ENCODE measurements around the gene ZBED5. TPM values are rescaled to one million over a fixed set of nuclear protein-coding genes. Genes with fewer than 3 reads are reported as not detected.

Gene ZBED5
- total and polyA plus RNA-seq, 9 of the 15 experiments (the other 6 are each of a cell fraction or from before 2014, with no cell fraction given), result 12.4 to 70.7 (median 26.8) TPM

- TF ChIP-seq FOXK1 (CRISPR knock-in tag; IDR thresholded peaks at IDR 0.05; ENCODE audit: borderline replicate concordance) (no peak), MCM7 (IDR thresholded peaks at IDR 0.05) (no peak), SMARCE1 (IDR thresholded peaks at IDR 0.05) (no peak), ZBTB5 (IDR thresholded peaks at IDR 0.05) (0 out of 2 replicates have a peak, but pooled peaks have one; percentile 35), ZNF75A (CRISPR knock-in tag; IDR thresholded peaks at IDR 0.05) (no peak), SPI1 (IDR thresholded peaks at IDR 0.05; ENCODE audit: borderline replicate concordance, low read depth, low read length) (no peak), ZC3H8 (IDR thresholded peaks at IDR 0.05) (peak; percentile 21; the same call in 1 of the 2 replicates), CAMTA2 (CRISPR knock-in tag; conservative IDR thresholded peaks at IDR 0.05) (no peak), SAFB2 (IDR thresholded peaks at IDR 0.05; ENCODE audit: borderline replicate concordance, low read depth, low read length, severe bottlenecking) (no peak), ZNF668 (CRISPR knock-in tag; IDR thresholded peaks at IDR 0.05) (no peak), PTBP1 (IDR thresholded peaks at IDR 0.05; ENCODE audit: low read depth, low read length) (no peak), ZNF23 (CRISPR knock-in tag; IDR thresholded peaks at IDR 0.05) (no peak), NCOR1 (IDR thresholded peaks at IDR 0.05) (peak; percentile 48), EWSR1 (IDR thresholded peaks at IDR 0.05; ENCODE audit: borderline replicate concordance, low read depth, partially characterized antibody) (no peak), SMARCA5 (IDR thresholded peaks at IDR 0.05) (no peak; the same call in 1 of the 2 replicates), DPF2 (IDR thresholded peaks at IDR 0.05) (peak; percentile 82), HMGN3 (IDR thresholded peaks at IDR 0.05; ENCODE audit: borderline replicate concordance, extremely low read depth, insufficient read length, low read depth, low read length) (peak; percentile 6), AFF1 (IDR thresholded peaks at IDR 0.05; ENCODE audit: low read depth in 1 of 2, partially characterized antibody in 2 of 2) (peak in 1 of 2 experiments; percentile 29), MBD2 (IDR thresholded peaks at IDR 0.05; ENCODE audit: borderline replicate concordance, low read depth) (peak; percentile 91), POLR3G (IDR thresholded peaks at IDR 0.05; ENCODE audit: extremely low read depth, insufficient read length, insufficient replicate concordance) (no peak), TEAD1 (CRISPR knock-in tag; IDR thresholded peaks at IDR 0.05) (peak in 1 of 2 experiments; percentile 55; a peak in 1 of 4 replicates), ZBTB34 (CRISPR knock-in tag; IDR thresholded peaks at IDR 0.05) (no peak), TAF9B (IDR thresholded peaks at IDR 0.05; ENCODE audit: partially characterized antibody) (peak; percentile 68)
These were observed at the start of gene ZBED5 (continued) for GRCh38 chr11:10857709-10858438.
